ENCODE data around the gene XPR1. TPM values are rescaled to one million over a fixed set of nuclear protein-coding genes. Genes with fewer than 3 reads are reported as not detected.

XPR1 gene
- total RNA-seq, 1 donor, result 31.8 TPM

DNA sequence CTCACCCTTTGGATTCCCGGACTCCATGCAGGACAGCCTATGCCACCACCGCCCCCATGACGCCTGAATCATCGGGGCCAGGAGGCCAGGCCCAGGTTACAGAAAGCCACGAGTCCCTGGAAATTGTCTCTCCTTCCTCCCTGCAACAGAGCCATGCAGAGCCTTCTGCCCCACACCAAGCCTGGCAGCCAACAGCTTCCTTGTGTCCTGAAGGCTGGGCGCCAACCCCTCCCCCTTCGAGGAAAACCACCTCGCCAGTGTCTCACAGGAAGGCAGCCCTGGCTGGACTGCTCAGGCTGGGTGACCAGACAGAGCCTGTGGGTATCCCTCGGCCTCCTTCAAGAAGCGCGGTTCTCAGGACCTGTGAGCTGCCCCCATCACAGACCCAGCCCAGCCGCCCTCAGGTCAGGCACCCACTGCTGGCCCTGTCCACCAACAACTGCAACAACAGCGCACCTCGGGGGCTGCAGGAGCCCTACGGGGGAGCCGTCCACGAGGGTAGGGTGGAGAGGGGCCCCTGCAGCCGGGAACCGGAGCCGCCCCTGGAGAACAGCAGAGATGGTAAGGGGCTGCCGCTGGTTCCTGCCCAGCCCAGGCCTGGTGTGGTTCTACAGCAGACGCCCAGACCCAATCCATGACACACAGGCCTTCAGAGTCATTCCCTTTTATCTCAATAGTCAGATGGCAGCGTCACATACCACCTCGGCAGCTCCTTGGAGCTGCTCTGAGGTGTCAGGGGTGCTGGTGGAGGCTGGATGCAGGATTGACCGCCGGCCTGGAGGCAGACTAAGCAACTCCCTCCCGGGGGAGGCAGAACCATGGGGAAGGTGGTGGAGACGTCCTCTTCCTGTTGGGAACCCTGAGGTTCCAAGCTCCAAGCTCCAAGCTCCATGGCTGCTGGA is 304.5 kb downstream of the XPR1 start:
- TF ChIP-seq, protein P1, sequence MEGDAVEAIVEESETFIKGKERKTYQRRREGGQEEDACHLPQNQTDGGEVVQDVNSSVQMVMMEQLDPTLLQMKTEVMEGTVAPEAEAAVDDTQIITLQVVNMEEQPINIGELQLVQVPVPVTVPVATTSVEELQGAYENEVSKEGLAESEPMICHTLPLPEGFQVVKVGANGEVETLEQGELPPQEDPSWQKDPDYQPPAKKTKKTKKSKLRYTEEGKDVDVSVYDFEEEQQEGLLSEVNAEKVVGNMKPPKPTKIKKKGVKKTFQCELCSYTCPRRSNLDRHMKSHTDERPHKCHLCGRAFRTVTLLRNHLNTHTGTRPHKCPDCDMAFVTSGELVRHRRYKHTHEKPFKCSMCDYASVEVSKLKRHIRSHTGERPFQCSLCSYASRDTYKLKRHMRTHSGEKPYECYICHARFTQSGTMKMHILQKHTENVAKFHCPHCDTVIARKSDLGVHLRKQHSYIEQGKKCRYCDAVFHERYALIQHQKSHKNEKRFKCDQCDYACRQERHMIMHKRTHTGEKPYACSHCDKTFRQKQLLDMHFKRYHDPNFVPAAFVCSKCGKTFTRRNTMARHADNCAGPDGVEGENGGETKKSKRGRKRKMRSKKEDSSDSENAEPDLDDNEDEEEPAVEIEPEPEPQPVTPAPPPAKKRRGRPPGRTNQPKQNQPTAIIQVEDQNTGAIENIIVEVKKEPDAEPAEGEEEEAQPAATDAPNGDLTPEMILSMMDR (IDR thresholded peaks at IDR 0.05; ENCODE audit: insufficient read depth, low read length), result no peak

DNA sequence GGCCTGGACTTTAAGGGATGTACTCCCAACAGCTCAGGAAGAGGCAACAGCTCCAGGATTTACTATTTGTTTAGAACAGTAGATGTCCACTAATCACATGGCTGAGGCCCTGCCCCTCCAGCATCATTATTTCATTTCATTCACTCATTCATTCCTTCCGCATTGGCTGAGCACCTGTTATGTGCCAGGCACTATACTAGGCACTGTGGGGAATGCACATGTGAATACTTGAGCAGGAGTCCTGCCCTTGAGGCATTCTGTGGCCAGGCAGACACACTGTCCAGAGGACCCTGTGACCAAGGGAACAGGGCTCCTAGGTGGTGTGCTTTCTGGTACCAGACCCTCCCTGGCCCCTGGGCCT is 305.2 kb downstream of the XPR1 start:
- TF ChIP-seq, protein P1 (IDR thresholded peaks at IDR 0.05; ENCODE audit: insufficient read depth, low read length), result no peak
- no peak overlapping the region for H3K4me3 ChIP-seq (ENCODE audit: low read depth, low read length)
- no peak for DNase-seq (ENCODE audit: low read depth)

More for the DNA sequence above, 304.5 kb downstream of the XPR1 start:
- no peak for DNase-seq (ENCODE audit: low read depth)
- H3K4me3 ChIP-seq (ENCODE audit: low read depth, low read length), result no peak overlapping the region

DNA sequence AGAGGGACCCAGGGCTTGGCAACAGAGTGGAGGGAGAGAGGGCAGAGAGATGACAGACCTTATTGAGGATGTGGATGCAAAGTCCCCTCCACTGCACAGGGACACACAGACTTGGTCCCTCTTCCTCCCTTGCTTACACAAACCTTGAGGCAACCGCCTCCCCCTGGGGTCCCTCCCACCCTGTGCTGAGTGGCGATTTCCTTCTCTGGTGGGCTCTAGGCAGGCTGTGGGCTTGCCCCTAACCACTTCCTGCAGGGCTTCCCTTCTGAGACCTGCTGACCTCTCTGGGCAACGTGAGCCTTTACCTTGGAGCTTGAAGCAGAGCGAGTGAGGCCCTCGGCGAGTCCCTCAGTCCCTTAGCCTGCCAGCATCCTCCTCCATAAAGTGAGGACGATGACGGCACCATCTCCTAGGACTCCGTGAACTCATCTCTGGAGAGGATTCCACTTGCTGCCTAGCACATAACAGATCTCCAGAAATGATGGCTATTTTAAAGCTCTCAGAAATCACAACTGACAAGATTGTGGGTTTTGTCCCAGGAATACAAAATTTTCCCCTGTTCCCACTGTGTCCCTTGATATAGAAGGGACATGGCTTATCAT is 305.9 kb downstream of the XPR1 start:
- no peak for DNase-seq (ENCODE audit: low read depth)
- H3K4me3 ChIP-seq (ENCODE audit: low read depth, low read length), result no peak overlapping the region
- TF ChIP-seq, protein P1 (IDR thresholded peaks at IDR 0.05; ENCODE audit: insufficient read depth, low read length), result no peak

DNA sequence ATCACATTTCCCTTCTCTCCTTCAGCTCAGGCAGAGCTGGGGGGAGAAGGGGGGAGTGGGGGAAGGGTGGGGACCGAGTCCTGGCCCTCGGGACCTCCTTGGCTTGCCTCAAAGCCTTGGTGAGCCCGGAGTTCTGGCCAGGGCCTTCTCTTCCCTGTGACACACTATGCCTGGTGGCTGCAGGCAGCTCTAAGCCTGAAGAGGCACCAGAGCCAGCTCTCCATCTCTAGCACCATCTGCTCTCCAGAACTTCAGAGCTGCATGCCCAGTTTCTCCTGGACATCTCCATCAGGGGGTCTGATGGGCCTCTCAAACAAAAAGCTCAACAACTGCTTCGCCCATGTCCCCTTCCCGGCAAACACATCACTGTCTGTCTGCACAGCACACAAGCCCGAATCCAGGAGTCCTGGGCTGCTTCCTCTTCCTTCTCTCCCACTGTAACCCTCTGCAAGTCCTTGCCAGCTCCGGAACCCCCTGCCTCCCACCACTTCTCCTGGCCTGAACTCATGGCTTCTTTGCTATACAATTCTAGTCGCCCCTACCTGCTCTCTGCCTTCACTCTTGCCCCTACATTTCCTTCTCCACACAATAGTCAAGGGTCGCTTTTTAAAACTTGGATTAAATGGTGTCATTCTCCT is 307.4 kb downstream of the XPR1 start:
- TF ChIP-seq, protein P1 (IDR thresholded peaks at IDR 0.05; ENCODE audit: insufficient read depth, low read length), result no peak
- DNase-seq (ENCODE audit: low read depth), result no peak
- no peak overlapping the region for H3K4me3 ChIP-seq (ENCODE audit: low read depth, low read length)

DNA sequence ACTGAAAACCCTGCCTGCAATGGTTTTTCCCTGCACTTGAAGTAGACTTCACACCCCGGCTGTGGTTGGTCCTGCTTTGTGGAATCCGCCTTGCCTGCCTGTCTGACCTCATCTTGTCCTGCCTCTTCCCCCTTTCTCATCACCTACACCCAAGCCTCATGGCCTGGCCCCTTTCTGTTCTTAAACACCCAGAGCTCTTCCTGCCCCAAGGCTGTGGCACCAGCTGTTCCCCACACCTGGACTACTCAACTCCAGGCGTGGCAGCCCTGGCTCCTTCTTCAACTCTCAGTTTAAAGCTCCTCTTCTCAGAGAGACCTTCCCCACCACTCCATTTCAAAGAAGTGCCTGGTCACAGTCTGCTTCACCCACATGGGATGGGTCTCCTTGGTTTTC is 307.9 kb downstream of the XPR1 start:
- no peak for DNase-seq (ENCODE audit: low read depth)
- H3K4me3 ChIP-seq (ENCODE audit: low read depth, low read length), result no peak overlapping the region
- TF ChIP-seq, protein P1 (IDR thresholded peaks at IDR 0.05; ENCODE audit: insufficient read depth, low read length), result no peak

Small RNA genes within 50 kb of the gene (small RNA-seq; reads per million reads assigned to genes)
- gene RF00026, result not detected

Other genes with a start within 250 kb of the XPR1 start
- 53.6 and 54.0 TPM in 2 replicates for gene ACBD6, start 129.4 kb upstream of the XPR1 start, total RNA-seq (ENCODE audit: low replicate concordance)
- gene OVAAL, start 73.1 kb upstream of the XPR1 start, total RNA-seq (ENCODE audit: low replicate concordance), result not detected in 2 replicates

All from fibroblast of the aortic adventitia (primary cell).